ENCODE results near the gene TMEM37. TPM values are rescaled to one million over a fixed set of nuclear protein-coding genes. Genes with fewer than 3 reads are reported as not detected.
A peak's percentile ranks its signal among the peaks of the same experiment; 100 is the strongest.

Gene TMEM37
- total and polyA plus RNA-seq, 2 of the 13 experiments (the other 11 are each of a cell fraction or from before 2014, with no cell fraction given), result 37.7 to 115 TPM

DNA sequence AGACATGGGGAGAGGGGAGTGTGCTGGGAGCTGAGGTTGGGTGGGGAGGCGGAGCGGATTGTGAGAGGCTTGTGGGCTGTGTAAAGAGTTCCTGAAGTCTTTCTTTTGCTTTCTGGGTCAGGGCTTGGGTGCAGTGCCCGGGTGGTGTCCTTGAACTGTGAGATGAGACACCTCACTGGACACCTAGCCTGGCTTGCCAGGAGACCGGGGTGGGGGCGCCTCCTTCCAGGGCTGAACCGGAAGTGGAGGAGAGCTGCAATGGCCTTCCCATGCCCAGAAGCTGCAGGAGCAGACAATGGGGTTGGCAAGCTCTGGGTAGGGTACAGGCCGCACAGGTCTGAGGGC lies 4.3 kb downstream of the TMEM37 start (continued):
- TF ChIP-seq SMARCC2 (IDR thresholded peaks at IDR 0.05), result no peak
- no peak for TF ChIP-seq FOXA1 (IDR thresholded peaks at IDR 0.05)
- no peak for TF ChIP-seq FOXA1 (CRISPR knock-in tag; IDR thresholded peaks at IDR 0.05)
- no peak for TF ChIP-seq ZNF530 (CRISPR knock-in tag; IDR thresholded peaks at IDR 0.05; ENCODE audit: low read depth)
- 0 out of 2 replicates have a peak, but pooled peaks have one; percentile 41 for TF ChIP-seq GATAD2A (CRISPR knock-in tag; IDR thresholded peaks at IDR 0.05)
- TF ChIP-seq ZNF224 (CRISPR knock-in tag; IDR thresholded peaks at IDR 0.05), result no peak
- TF ChIP-seq, protein P1, sequence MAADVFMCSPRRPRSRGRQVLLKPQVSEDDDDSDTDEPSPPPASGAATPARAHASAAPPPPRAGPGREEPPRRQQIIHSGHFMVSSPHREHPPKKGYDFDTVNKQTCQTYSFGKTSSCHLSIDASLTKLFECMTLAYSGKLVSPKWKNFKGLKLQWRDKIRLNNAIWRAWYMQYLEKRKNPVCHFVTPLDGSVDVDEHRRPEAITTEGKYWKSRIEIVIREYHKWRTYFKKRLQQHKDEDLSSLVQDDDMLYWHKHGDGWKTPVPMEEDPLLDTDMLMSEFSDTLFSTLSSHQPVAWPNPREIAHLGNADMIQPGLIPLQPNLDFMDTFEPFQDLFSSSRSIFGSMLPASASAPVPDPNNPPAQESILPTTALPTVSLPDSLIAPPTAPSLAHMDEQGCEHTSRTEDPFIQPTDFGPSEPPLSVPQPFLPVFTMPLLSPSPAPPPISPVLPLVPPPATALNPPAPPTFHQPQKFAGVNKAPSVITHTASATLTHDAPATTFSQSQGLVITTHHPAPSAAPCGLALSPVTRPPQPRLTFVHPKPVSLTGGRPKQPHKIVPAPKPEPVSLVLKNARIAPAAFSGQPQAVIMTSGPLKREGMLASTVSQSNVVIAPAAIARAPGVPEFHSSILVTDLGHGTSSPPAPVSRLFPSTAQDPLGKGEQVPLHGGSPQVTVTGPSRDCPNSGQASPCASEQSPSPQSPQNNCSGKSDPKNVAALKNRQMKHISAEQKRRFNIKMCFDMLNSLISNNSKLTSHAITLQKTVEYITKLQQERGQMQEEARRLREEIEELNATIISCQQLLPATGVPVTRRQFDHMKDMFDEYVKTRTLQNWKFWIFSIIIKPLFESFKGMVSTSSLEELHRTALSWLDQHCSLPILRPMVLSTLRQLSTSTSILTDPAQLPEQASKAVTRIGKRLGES (CRISPR knock-in tag; IDR thresholded peaks at IDR 0.05; ENCODE audit: borderline replicate concordance), result no peak
- TF ChIP-seq HNRNPL (IDR thresholded peaks at IDR 0.05; ENCODE audit: low read depth, low read length), result 0 out of 2 replicates have a peak, but pooled peaks have one; percentile 57
- TF ChIP-seq, protein P2, sequence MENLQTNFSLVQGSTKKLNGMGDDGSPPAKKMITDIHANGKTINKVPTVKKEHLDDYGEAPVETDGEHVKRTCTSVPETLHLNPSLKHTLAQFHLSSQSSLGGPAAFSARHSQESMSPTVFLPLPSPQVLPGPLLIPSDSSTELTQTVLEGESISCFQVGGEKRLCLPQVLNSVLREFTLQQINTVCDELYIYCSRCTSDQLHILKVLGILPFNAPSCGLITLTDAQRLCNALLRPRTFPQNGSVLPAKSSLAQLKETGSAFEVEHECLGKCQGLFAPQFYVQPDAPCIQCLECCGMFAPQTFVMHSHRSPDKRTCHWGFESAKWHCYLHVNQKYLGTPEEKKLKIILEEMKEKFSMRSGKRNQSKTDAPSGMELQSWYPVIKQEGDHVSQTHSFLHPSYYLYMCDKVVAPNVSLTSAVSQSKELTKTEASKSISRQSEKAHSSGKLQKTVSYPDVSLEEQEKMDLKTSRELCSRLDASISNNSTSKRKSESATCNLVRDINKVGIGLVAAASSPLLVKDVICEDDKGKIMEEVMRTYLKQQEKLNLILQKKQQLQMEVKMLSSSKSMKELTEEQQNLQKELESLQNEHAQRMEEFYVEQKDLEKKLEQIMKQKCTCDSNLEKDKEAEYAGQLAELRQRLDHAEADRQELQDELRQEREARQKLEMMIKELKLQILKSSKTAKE (CRISPR knock-in tag; IDR thresholded peaks at IDR 0.05; ENCODE audit: borderline replicate concordance), result no peak
- peak; percentile 68; the same call in 1 of the 2 replicates for TF ChIP-seq PITX1 (CRISPR knock-in tag; IDR thresholded peaks at IDR 0.05)
- TF ChIP-seq, protein P3, sequence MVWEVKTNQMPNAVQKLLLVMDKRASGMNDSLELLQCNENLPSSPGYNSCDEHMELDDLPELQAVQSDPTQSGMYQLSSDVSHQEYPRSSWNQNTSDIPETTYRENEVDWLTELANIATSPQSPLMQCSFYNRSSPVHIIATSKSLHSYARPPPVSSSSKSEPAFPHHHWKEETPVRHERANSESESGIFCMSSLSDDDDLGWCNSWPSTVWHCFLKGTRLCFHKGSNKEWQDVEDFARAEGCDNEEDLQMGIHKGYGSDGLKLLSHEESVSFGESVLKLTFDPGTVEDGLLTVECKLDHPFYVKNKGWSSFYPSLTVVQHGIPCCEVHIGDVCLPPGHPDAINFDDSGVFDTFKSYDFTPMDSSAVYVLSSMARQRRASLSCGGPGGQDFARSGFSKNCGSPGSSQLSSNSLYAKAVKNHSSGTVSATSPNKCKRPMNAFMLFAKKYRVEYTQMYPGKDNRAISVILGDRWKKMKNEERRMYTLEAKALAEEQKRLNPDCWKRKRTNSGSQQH (CRISPR knock-in tag; IDR thresholded peaks at IDR 0.05; ENCODE audit: low read depth), result 0 out of 2 replicates have a peak, but pooled peaks have one; percentile 57
- no peak for TF ChIP-seq HOXA9 (CRISPR knock-in tag; IDR thresholded peaks at IDR 0.05; ENCODE audit: borderline replicate concordance)
- no peak for TF ChIP-seq ONECUT2 (CRISPR knock-in tag; IDR thresholded peaks at IDR 0.05)
- 0 out of 2 replicates have a peak, but pooled peaks have one; percentile 2 for TF ChIP-seq ZNF501 (CRISPR knock-in tag; IDR thresholded peaks at IDR 0.05)
- no peak for TF ChIP-seq ZNF337 (CRISPR knock-in tag; IDR thresholded peaks at IDR 0.05; ENCODE audit: borderline replicate concordance, low read depth)
- TF ChIP-seq REPIN1 (CRISPR knock-in tag; IDR thresholded peaks at IDR 0.05; ENCODE audit: borderline replicate concordance, low read depth), result 0 out of 2 replicates have a peak, but pooled peaks have one; percentile 37
- no peak for TF ChIP-seq ZFP36 (IDR thresholded peaks at IDR 0.05; ENCODE audit: borderline replicate concordance, low read depth, low read length, partially characterized antibody)
- TF ChIP-seq GABPB1 (CRISPR knock-in tag; IDR thresholded peaks at IDR 0.05), result peak; percentile 81
- TF ChIP-seq, protein P4, sequence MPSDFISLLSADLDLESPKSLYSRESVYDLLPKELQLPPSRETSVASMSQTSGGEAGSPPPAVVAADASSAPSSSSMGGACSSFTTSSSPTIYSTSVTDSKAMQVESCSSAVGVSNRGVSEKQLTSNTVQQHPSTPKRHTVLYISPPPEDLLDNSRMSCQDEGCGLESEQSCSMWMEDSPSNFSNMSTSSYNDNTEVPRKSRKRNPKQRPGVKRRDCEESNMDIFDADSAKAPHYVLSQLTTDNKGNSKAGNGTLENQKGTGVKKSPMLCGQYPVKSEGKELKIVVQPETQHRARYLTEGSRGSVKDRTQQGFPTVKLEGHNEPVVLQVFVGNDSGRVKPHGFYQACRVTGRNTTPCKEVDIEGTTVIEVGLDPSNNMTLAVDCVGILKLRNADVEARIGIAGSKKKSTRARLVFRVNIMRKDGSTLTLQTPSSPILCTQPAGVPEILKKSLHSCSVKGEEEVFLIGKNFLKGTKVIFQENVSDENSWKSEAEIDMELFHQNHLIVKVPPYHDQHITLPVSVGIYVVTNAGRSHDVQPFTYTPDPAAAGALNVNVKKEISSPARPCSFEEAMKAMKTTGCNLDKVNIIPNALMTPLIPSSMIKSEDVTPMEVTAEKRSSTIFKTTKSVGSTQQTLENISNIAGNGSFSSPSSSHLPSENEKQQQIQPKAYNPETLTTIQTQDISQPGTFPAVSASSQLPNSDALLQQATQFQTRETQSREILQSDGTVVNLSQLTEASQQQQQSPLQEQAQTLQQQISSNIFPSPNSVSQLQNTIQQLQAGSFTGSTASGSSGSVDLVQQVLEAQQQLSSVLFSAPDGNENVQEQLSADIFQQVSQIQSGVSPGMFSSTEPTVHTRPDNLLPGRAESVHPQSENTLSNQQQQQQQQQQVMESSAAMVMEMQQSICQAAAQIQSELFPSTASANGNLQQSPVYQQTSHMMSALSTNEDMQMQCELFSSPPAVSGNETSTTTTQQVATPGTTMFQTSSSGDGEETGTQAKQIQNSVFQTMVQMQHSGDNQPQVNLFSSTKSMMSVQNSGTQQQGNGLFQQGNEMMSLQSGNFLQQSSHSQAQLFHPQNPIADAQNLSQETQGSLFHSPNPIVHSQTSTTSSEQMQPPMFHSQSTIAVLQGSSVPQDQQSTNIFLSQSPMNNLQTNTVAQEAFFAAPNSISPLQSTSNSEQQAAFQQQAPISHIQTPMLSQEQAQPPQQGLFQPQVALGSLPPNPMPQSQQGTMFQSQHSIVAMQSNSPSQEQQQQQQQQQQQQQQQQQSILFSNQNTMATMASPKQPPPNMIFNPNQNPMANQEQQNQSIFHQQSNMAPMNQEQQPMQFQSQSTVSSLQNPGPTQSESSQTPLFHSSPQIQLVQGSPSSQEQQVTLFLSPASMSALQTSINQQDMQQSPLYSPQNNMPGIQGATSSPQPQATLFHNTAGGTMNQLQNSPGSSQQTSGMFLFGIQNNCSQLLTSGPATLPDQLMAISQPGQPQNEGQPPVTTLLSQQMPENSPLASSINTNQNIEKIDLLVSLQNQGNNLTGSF (CRISPR knock-in tag; IDR thresholded peaks at IDR 0.05), result no peak

Measured in HepG2 (cell line).